IMR-90 (cell line): Measurements from ENCODE around the gene GNL3. TPM values are rescaled to one million over a fixed set of nuclear protein-coding genes. Genes with fewer than 3 reads are reported as not detected.

ENCODE experiments used
- ATAC-seq: fragments of 200-7000 bp; cut with Tn5 transposase; 2 replicates; pipeline ENCODE4 v1.9.1; 2020; ENCODE audit warnings: low read depth, mild to moderate bottlenecking, moderate library complexity
- BruUV-seq: library from RNA; stranded (reverse); fragments of 400-500 nt; replicated peaks from 2 replicates; lab custom pipeline; 2021; lab: Mats Ljungman, UMichigan
- CTCF ChIA-PET: fragments of 300-600 bp; formaldehyde crosslinking; extraction: SDS; loops from one replicate; lab custom pipeline; 2021; ENCODE audit warnings: antibody characterized with exemption; lab: Yijun Ruan, JAX
- POLR2A ChIA-PET: fragments of 300-600 bp; sonication (Branson Sonifier 250); formaldehyde crosslinking; loops from one replicate; lab custom pipeline; 2022; ENCODE audit warnings: antibody characterized with exemption; ENCODE audit not compliant: unreplicated experiment; lab: Charles Lee
- DNase-seq: peaks from one replicate; pipeline ENCODE4 v3.0.0; 2013
- H2AFZ ChIP-seq: replicated peaks from 2 replicates; pipeline ENCODE3; 2013; ENCODE audit warnings: low read length, mild to moderate bottlenecking; ENCODE audit not compliant: poor library complexity
- H2AK5ac ChIP-seq: 2 replicates; pipeline ENCODE4 v1.6.1; 2013; ENCODE audit warnings: low read depth, low read length, inconsistent platforms
- H2AK9ac ChIP-seq: replicated peaks from 2 replicates; pipeline ENCODE3; 2013; ENCODE audit warnings: mild to moderate bottlenecking, low read depth, low read length, moderate library complexity; ENCODE audit not compliant: poor library complexity
- H2BK120ac ChIP-seq: 2 replicates; pipeline ENCODE4 v1.6.1; 2013; ENCODE audit warnings: low read depth, low read length, inconsistent platforms
- H2BK15ac ChIP-seq: 3 replicates; pipeline ENCODE4 v1.6.1; 2013; ENCODE audit warnings: low read depth, low read length, inconsistent platforms
- H2BK20ac ChIP-seq: 2 replicates; pipeline ENCODE4 v1.6.1; 2013; ENCODE audit warnings: low read depth, mild to moderate bottlenecking, inconsistent platforms, low read length, moderate library complexity
- H2BK5ac ChIP-seq: 2 replicates; pipeline ENCODE4 v1.6.1; 2013; ENCODE audit warnings: mild to moderate bottlenecking, low read depth, low read length, inconsistent platforms; ENCODE audit not compliant: poor library complexity, severe bottlenecking
- H3K14ac ChIP-seq: replicated peaks from 2 replicates; pipeline ENCODE4 v1.6.1; 2013; ENCODE audit warnings: low read depth, low read length, inconsistent platforms
- H3K18ac ChIP-seq: 2 replicates; pipeline ENCODE4 v1.6.1; 2013; ENCODE audit warnings: low read depth, low read length, control low read depth
- H3K23ac ChIP-seq: 2 replicates; pipeline ENCODE4 v1.6.1; 2013; ENCODE audit warnings: low read depth, low read length, inconsistent platforms
- H3K27ac ChIP-seq: 2 replicates; pipeline ENCODE4 v1.5.1; 2013; ENCODE audit warnings: mild to moderate bottlenecking, control low read depth, low read length; ENCODE audit not compliant: insufficient read depth
- H3K27me3 ChIP-seq: 2 replicates; pipeline ENCODE4 v1.6.1; 2013; ENCODE audit warnings: low read length; ENCODE audit not compliant: control insufficient read depth, insufficient read depth
- H3K36me3 ChIP-seq: 2 replicates; pipeline ENCODE4 v1.6.1; 2013; ENCODE audit warnings: low read length, mixed read lengths; ENCODE audit not compliant: control insufficient read depth, insufficient read depth
- H3K4ac ChIP-seq: 2 replicates; pipeline ENCODE4 v1.6.1; 2013; ENCODE audit warnings: low read depth, low read length, inconsistent platforms
- H3K4me1 ChIP-seq: 2 replicates; pipeline ENCODE4 v1.6.1; 2013; ENCODE audit warnings: low read length, mixed read lengths; ENCODE audit not compliant: control insufficient read depth, insufficient read depth
- H3K4me2 ChIP-seq: 2 replicates; pipeline ENCODE4 v1.6.1; 2013; ENCODE audit warnings: low read depth, mild to moderate bottlenecking, control low read depth, low read length, moderate library complexity
- H3K4me3 ChIP-seq: 2 replicates; pipeline ENCODE4 v1.5.1; 2013; ENCODE audit warnings: low read depth, mild to moderate bottlenecking, control low read depth, low read length, moderate library complexity; ENCODE audit not compliant: insufficient read depth
- H3K56ac ChIP-seq: 2 replicates; pipeline ENCODE4 v1.6.1; 2013; ENCODE audit warnings: low read length, inconsistent platforms; ENCODE audit not compliant: insufficient read depth; ENCODE audit errors: extremely low read depth
- H3K79me1 ChIP-seq, 2 experiments: 2 replicates each; pipeline ENCODE4 v1.6.1; 2013; ENCODE audit warnings: low read length in 2 of 2, inconsistent platforms in 1 of 2, low read depth in 1 of 2
- H3K9ac ChIP-seq: 2 replicates; pipeline ENCODE4 v1.6.1; 2013; ENCODE audit warnings: low read depth, low read length, control low read depth
- H3K9me1 ChIP-seq: 2 replicates; pipeline ENCODE4 v1.6.1; 2013; ENCODE audit warnings: low read length, inconsistent platforms; ENCODE audit not compliant: insufficient read depth
- H3K9me3 ChIP-seq: 2 replicates; pipeline ENCODE4 v1.6.1; 2013; ENCODE audit warnings: low read length; ENCODE audit not compliant: control insufficient read depth, insufficient read depth
- H4K20me1 ChIP-seq: 2 replicates; pipeline ENCODE4 v1.6.1; 2013; ENCODE audit warnings: low read length, inconsistent platforms; ENCODE audit not compliant: insufficient read depth
- H4K5ac ChIP-seq: 2 replicates; pipeline ENCODE4 v1.6.1; 2013; ENCODE audit warnings: mild to moderate bottlenecking, low read depth, low read length, control low read depth
- H4K8ac ChIP-seq, 2 experiments: 2 replicates each; pipeline ENCODE4 v1.6.1; 2013; ENCODE audit warnings: low read depth in 2 of 2, low read length in 2 of 2, control low read depth in 1 of 2, inconsistent platforms in 1 of 2
- H4K91ac ChIP-seq: 2 replicates; pipeline ENCODE4 v1.6.1; 2013; ENCODE audit warnings: low read depth, low read length, inconsistent platforms; ENCODE audit not compliant: insufficient read depth
- CTCF ChIP-seq: conservative IDR thresholded peaks from 2 replicates; pipeline ENCODE4 v1.5.1; 2012; ENCODE audit warnings: mild to moderate bottlenecking, low read depth, low read length, improper control_type of control experiment
- WGBS, 2 experiments: methylation state at CpG; one replicate each; pipeline versions ENCODE4 v1.1.5 to v1.1.7; 2013; ENCODE audit warnings: missing lambda C conversion rate in 2 of 2; ENCODE audit not compliant: insufficient read length in 1 of 2; ENCODE audit errors: extremely low coverage in 2 of 2; 5-methylcytosine and 5-hydroxymethylcytosine counted together
- dilution Hi-C: fragments of 300-500 bp; cut with HindIII; formaldehyde crosslinking; loops from one replicate; pipeline ENCODE4 v1.14.3; 2018; ENCODE audit warnings: low sequenced_read_pairs; ENCODE audit not compliant: unreplicated experiment
- in situ Hi-C: fragments of 300-500 bp; cut with MboI; formaldehyde crosslinking; loops from 3 replicates; pipeline ENCODE4 v1.14.3; 2019; ENCODE audit warnings: low sequenced_read_pairs, inconsistent platforms, mixed read lengths
- intact Hi-C: fragments of 100-400 bp; cut with micrococcal nuclease; formaldehyde crosslinking; loops from 2 replicates; pipeline ENCODE4 v1.10.0; 2022
- polyA plus RNA-seq, 3 experiments: library from polyadenylated mRNA; depleted of rRNA; stranded (reverse); fragments of >200 nt; gene quantifications; 2 replicates each; pipeline ENCODE4 v1.2.3, GENCODE V29; 2012; ENCODE audit warnings: low replicate concordance in 1 of 3
- total RNA-seq: library from RNA; depleted of rRNA; stranded (reverse); fragments of >200 nt; gene quantifications from 2 replicates; pipeline ENCODE4 v1.2.3, GENCODE V29; 2012

The GNL3 gene
- total and polyA plus RNA-seq, 2 of the 4 experiments (the other 2 are of a cell fraction), result 66.0 to 90.4 TPM

DNA sequence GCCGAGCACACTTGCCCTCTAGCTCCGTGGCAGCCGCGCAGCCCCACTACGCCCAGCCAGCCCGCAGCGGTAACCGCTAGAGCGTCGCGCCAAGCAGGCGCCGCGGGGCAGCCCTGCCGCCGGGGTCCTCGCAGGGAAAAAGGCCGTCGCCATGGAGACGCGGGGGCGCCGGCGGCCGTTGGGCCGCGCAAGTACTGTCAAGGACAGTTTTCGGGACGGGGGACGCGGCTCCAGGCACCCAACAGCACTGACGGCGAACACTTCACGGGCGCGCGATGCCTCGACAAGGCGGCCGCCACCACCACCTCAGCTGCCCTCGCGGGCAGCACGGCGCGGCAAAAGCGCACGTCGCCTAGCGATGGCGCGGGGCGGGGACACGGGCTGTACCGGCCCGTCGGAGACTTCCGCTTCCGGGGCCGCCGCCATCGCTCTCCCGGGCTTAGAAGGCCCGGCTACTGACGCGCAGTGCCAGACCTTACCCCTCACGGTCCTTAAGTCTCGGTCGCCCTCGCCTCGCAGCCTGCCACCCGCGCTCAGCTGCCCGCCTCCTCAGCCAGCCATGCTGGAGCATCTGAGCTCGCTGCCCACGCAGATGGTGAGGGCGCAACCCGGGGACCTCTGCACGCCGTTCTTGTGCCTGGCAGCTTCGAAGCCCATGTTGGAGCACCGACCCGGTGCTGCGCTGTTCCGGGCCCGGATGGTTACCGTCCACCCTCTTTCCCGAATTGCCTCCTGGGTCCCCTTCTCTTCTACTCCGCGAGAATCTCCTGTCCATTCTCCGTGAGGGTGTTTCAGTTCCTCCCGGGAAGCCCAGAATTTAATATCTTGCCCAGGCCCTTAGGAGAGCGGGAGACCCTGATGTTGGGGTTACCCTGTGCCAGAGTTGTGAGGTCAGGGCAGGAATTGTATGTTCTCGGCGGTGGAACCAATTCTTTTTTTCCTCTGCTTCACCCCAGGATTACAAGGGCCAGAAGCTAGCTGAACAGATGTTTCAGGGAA is 20.2 kb downstream of the GNL3 start, which contains the start of the genes GLT8D1 and SPCS1 (continued):
- no peak for TF ChIP-seq CTCF

- dilution Hi-C loops, result no loop called here
- H3K9me3 ChIP-seq, result no peaks in the 10 kb centered on the region
- in situ Hi-C loops, result no loop called here
- no peaks in the 10 kb centered on the region for H3K27me3 ChIP-seq
- peaks cover 17 to 50% of the 10 kb centered on the region in 2 experiments for H3K79me1 ChIP-seq
- no peak overlapping the region for H3K4ac ChIP-seq
- TF ChIP-seq CTCF, result no peak
- no peak overlapping the region for H2BK120ac ChIP-seq
- ChIA-PET CTCF (no interaction called here), POLR2A (no interaction called here)
- H2BK20ac ChIP-seq, result no peak overlapping the region
- no CpG with 5 or more reads among the region's 4 CpGs for WGBS, 2 experiments
- H2AFZ ChIP-seq, result no peak overlapping the region
- no peak overlapping the region for H3K18ac ChIP-seq
- no peak overlapping the region for H2BK15ac ChIP-seq
- H4K91ac ChIP-seq, result no peak overlapping the region
- 0 out of 2 replicates have a peak overlapping the region, but pooled peaks have one; percentile 5 for H3K23ac ChIP-seq
- H4K8ac ChIP-seq, result no peak overlapping the region
- no peak overlapping the region for H2AK5ac ChIP-seq
- no peak overlapping the region for H3K9ac ChIP-seq
- no peak overlapping the region; the same call in 1 of the 2 replicates for H3K4me2 ChIP-seq
- ATAC-seq (no peak), DNase-seq (no peak)
- peaks cover 5% of the 10 kb centered on the region for H3K4me1 ChIP-seq
- no peak overlapping the region for H2AK9ac ChIP-seq
- TSS peak; percentile 60 for BruUV-seq
- H3K36me3 ChIP-seq, result peaks cover 9% of the 10 kb centered on the region
- H3K4me3 ChIP-seq, result no peak overlapping the region
- peaks cover 12% of the 10 kb centered on the region; the same call in 1 of the 2 replicates for H4K20me1 ChIP-seq
- H3K14ac ChIP-seq, result no peak overlapping the region
- H3K56ac ChIP-seq, result no peak overlapping the region
- H3K27ac ChIP-seq, result no peak overlapping the region
- 0 out of 2 replicates have a peak, but pooled peaks cover 2% of the 10 kb centered on the region for H3K9me1 ChIP-seq
- intact Hi-C loops, result no loop called here
- H4K5ac ChIP-seq, result no peak overlapping the region
- H2BK5ac ChIP-seq, result no peak overlapping the region
Observed at GRCh38 chr3:52707585-52707984, 21.8 kb downstream of the GNL3 start.
